SK-N-SH (cell line): ENCODE results near the gene TRIM14. TPM values are rescaled to one million over a fixed set of nuclear protein-coding genes. Genes with fewer than 3 reads are reported as not detected.
"Not testable (repeated sequence)": the region's sequence is repeated elsewhere in the genome, so short reads cannot be mapped to it uniquely, and the experiment has no call there.

Experiments
- CTCF ChIA-PET: fragments of 300-600, 350-600 bp; formaldehyde crosslinking; extraction: SDS; loops from one replicate; lab custom pipeline; 2021; lab: Yijun Ruan, JAX
- POLR2A ChIA-PET: fragments of 350-600 bp; sonication (Branson Sonifier 250); formaldehyde crosslinking; extraction: SDS; loops from one replicate; lab custom pipeline; 2020; ENCODE audit warnings: antibody characterized with exemption, inconsistent platforms; lab: Yijun Ruan, JAX
- DNase-seq: peaks from one replicate; pipeline ENCODE4 v3.0.0; 2012
- H2AFZ ChIP-seq: fragments of 200-600 bp; sonication (generic); 2 replicates; pipeline ENCODE4 v1.8.1; 2016; ENCODE audit warnings: antibody characterized with exemption, mild to moderate bottlenecking, low read depth
- H3F3A ChIP-seq: fragments of 200-600 bp; sonication (generic); replicated peaks from 2 replicates; pipeline ENCODE3; 2016; ENCODE audit warnings: antibody characterized with exemption, mild to moderate bottlenecking; ENCODE audit not compliant: insufficient read depth
- H3K27ac ChIP-seq, 2 experiments: fragments of 200-500 bp in 1 of 2; fragments of 200-600 bp in 1 of 2; sonication (Bioruptor generic) in 1 of 2; sonication (generic), shearing (Covaris generic) in 1 of 2; 2 replicates each; pipeline versions ENCODE4 v1.5.1 to v1.6.1; 2014 to 2016; ENCODE audit warnings: low read depth in 2 of 2, inconsistent platforms in 1 of 2, low read length in 1 of 2, mild to moderate bottlenecking in 1 of 2, mixed read lengths in 1 of 2
- H3K27me3 ChIP-seq: fragments of 200-600 bp; sonication (generic), shearing (Covaris generic); 2 replicates; pipeline ENCODE4 v1.6.1; 2016; ENCODE audit warnings: mixed run types; ENCODE audit not compliant: insufficient read depth
- H3K36me3 ChIP-seq, 2 experiments: fragments of 200-500 bp in 1 of 2; fragments of 200-600 bp in 1 of 2; sonication (Bioruptor generic) in 1 of 2; sonication (generic) in 1 of 2; replicated peaks in 1 of 2; 2 replicates each; pipeline versions ENCODE3 to v1.5.1; 2014 to 2016; ENCODE audit warnings: low read length in 1 of 2, mild to moderate bottlenecking in 1 of 2; ENCODE audit not compliant: insufficient read depth in 2 of 2, control insufficient read depth in 1 of 2
- H3K4me1 ChIP-seq, 2 experiments: fragments of 200-500 bp in 1 of 2; fragments of 200-600 bp in 1 of 2; sonication (Bioruptor generic) in 1 of 2; sonication (generic), shearing (Covaris generic) in 1 of 2; 2 replicates each; pipeline versions ENCODE4 v1.5.1 to v1.6.1; 2014 to 2016; ENCODE audit warnings: low read depth in 1 of 2, low read length in 1 of 2, mixed run types in 1 of 2; ENCODE audit not compliant: insufficient read depth in 2 of 2, control insufficient read depth in 1 of 2
- H3K4me2 ChIP-seq: fragments of 200-600 bp; sonication (generic), shearing (Covaris generic); 2 replicates; pipeline ENCODE4 v1.6.1; 2017; ENCODE audit warnings: mixed run types
- H3K4me3 ChIP-seq, 2 experiments: fragments of 200-500 bp in 1 of 2; fragments of 200-600 bp in 1 of 2; sonication (Bioruptor generic) in 1 of 2; sonication (generic), shearing (Covaris generic) in 1 of 2; 2 replicates each; pipeline versions ENCODE4 v1.5.1 to v1.8.1; 2014 to 2016; ENCODE audit warnings: low read depth in 2 of 2, inconsistent platforms in 1 of 2, low read length in 1 of 2, mild to moderate bottlenecking in 1 of 2, mixed read lengths in 1 of 2, moderate library complexity in 1 of 2
- H3K79me2 ChIP-seq: fragments of 200-600 bp; sonication (generic); 2 replicates; pipeline ENCODE4 v1.8.1; 2017; ENCODE audit warnings: mild to moderate bottlenecking; ENCODE audit not compliant: insufficient read depth
- H3K9ac ChIP-seq: fragments of 200-600 bp; sonication (generic); 2 replicates; pipeline ENCODE4 v1.6.1; 2017; ENCODE audit warnings: mixed run types
- H3K9me2 ChIP-seq: fragments of 200-600 bp; sonication (generic); 2 replicates; pipeline ENCODE4 v1.6.1; 2017; ENCODE audit warnings: mixed run types
- H3K9me3 ChIP-seq: fragments of 200-600 bp; sonication (generic); 2 replicates; pipeline ENCODE4 v1.6.1; 2017; ENCODE audit warnings: mixed run types, mild to moderate bottlenecking, moderate library complexity
- H4K20me1 ChIP-seq: fragments of 200-600 bp; sonication (generic); 2 replicates; pipeline ENCODE4 v1.6.1; 2017; ENCODE audit warnings: mild to moderate bottlenecking, mixed run types; ENCODE audit not compliant: insufficient read depth
- ELF1 ChIP-seq: IDR thresholded peaks from 2 replicates; pipeline ENCODE4 v1.4.0; 2012
- FOSL2 ChIP-seq: IDR thresholded peaks from 2 replicates; pipeline ENCODE4 v1.4.0; 2012; ENCODE audit warnings: low read depth, mild to moderate bottlenecking, moderate library complexity, borderline replicate concordance
- RAD21 ChIP-seq: IDR thresholded peaks from 2 replicates; pipeline ENCODE4 v1.6.1; 2012; ENCODE audit warnings: mild to moderate bottlenecking, low read length
- SMC3 ChIP-seq: IDR thresholded peaks from 2 replicates; pipeline ENCODE4 v1.6.1; 2012; ENCODE audit warnings: low read depth, low read length, improper control_type of control experiment
- WGBS: methylation state at CpG from one replicate; pipeline ENCODE4 v1.1.6; 2017; ENCODE audit warnings: low lambda C conversion rate; 5-methylcytosine and 5-hydroxymethylcytosine counted together
- polyA plus RNA-seq, 3 experiments: library from polyadenylated mRNA; depleted of rRNA; stranded (reverse); fragments of >200 nt; gene quantifications; 2 replicates each; pipeline ENCODE4 v1.2.3, GENCODE V29; 2012
- TF ChIP-seq, protein P1 (sequence below): fragments of 150-350 bp; IDR thresholded peaks from 2 replicates; pipeline ENCODE4 v1.6.1; 2017; ENCODE audit warnings: antibody characterized with exemption, low read length, low read depth, borderline replicate concordance

TRIM14 gene
- polyA plus RNA-seq, 1 of the 3 experiments (the other 2 are of a cell fraction) = 15.3 TPM

GRCh38 chr9:98124637-98125426 lies 5.8 kb upstream of the TRIM14 start:
- no peak for DNase-seq
- TF ChIP-seq FOSL2 (no peak), ELF1 (no peak)
- TF ChIP-seq, all 33 proteins: peak for 0
- Histone ChIP-seq H3K36me3 (no peaks in the 10 kb centered on the region), H3K4me2 (no peak overlapping the region), H3F3A (no peaks in the 10 kb centered on the region), H3K27me3 (no peaks in the 10 kb centered on the region), H3K9ac (no peak overlapping the region), H3K4me3 (no peak overlapping the region), H3K9me3 (no peaks in the 10 kb centered on the region), H3K27ac (no peak overlapping the region), H3K79me2 (no peaks in the 10 kb centered on the region), H2AFZ (no peak overlapping the region), H4K20me1 (no peaks in the 10 kb centered on the region), H3K9me2 (no peaks in the 10 kb centered on the region), H3K4me1 (peaks cover 0 to 16% of the 10 kb centered on the region in 2 experiments; a peak in 3 of 4 replicates)
- WGBS = 86% methylated on average over 14 of the region's 15 CpGs
- ChIA-PET CTCF (interaction anchor here (0.7 to 1.1 kb wide), 2 partner anchors 8 to 33 kb away, joined by 3 read pairs; no protein-coding TSS in a partner anchor), POLR2A (no interaction called here)

GRCh38 chr9:98124091-98124490 lies 5.1 kb upstream of the TRIM14 start:
- H3K4me2 ChIP-seq, H3K9ac ChIP-seq, DNase-seq, H2AFZ ChIP-seq, H3K9me3 ChIP-seq, CTCF ChIA-PET, H3K4me3 ChIP-seq, H3F3A ChIP-seq, H3K36me3 ChIP-seq, POLR2A ChIA-PET, H3K79me2 ChIP-seq, H3K9me2 ChIP-seq, H3K27ac ChIP-seq, H3K27me3 ChIP-seq, H4K20me1 ChIP-seq: not testable (repeated sequence)
- 93% methylated on average over 13 of the region's 13 CpGs for WGBS
- H3K4me1 ChIP-seq = peaks cover 0 to 19% of the 10 kb centered on the region in 2 experiments; a peak in 3 of 4 replicates

DNA sequence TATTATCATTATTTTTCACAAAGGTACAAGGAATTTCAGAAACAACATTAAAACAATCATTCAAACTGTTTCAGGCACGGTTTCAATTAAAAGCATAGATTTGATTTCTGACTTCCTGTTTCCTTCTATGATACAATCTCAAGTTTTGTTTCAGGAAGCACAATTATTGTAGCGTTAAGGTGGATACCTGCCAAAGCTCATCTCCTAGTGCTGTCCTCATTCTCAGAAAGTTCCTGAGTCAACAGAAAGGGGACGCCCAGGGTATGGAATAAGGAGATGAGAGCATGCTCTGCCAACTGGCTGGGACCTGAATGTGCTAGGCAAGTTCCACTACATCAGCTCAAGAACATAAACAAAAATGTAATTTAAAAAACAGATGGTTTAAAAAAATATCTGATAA lies 2.0 kb upstream of the TRIM14 start:
- no peaks in the 10 kb centered on the region for H3F3A ChIP-seq
- POLR2A ChIA-PET = no interaction called here
- H3K4me2 ChIP-seq = no peak overlapping the region
- no peak for DNase-seq
- H3K27ac ChIP-seq = no peak overlapping the region
- no peaks in the 10 kb centered on the region for H3K36me3 ChIP-seq
- no peaks in the 10 kb centered on the region for H3K9me2 ChIP-seq
- peaks cover 0 to 30% of the 10 kb centered on the region in 2 experiments; a peak in 3 of 4 replicates for H3K4me1 ChIP-seq
- no peak overlapping the region for H2AFZ ChIP-seq
- H3K79me2 ChIP-seq = no peaks in the 10 kb centered on the region
- 12% methylated on average over 3 of the region's 3 CpGs for WGBS
- TF ChIP-seq SMC3 (0 out of 2 replicates have a peak, but pooled peaks have one; percentile 6), RAD21 (peak; percentile 46)
- TF ChIP-seq, protein P1, sequence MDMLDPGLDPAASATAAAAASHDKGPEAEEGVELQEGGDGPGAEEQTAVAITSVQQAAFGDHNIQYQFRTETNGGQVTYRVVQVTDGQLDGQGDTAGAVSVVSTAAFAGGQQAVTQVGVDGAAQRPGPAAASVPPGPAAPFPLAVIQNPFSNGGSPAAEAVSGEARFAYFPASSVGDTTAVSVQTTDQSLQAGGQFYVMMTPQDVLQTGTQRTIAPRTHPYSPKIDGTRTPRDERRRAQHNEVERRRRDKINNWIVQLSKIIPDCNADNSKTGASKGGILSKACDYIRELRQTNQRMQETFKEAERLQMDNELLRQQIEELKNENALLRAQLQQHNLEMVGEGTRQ = no peak
- H3K27me3 ChIP-seq = no peaks in the 10 kb centered on the region
- CTCF ChIA-PET = interaction anchor here (0.7 to 1.5 kb wide), 9 partner anchors 11 to 135 kb away, joined by 3 to 4 read pairs (median 3); no protein-coding TSS in a partner anchor
- no peaks in the 10 kb centered on the region for H4K20me1 ChIP-seq
- no peak overlapping the region for H3K4me3 ChIP-seq
- no peaks in the 10 kb centered on the region for H3K9me3 ChIP-seq
- H3K9ac ChIP-seq = no peak overlapping the region
